Endothelial cell of hepatic sinusoid (primary cell): Measurements from ENCODE around the gene PRKG1.
"Not testable (repeated sequence)": the region's sequence is repeated elsewhere in the genome, so short reads cannot be mapped to it uniquely, and the experiment has no call there.

Experiments
- in situ Hi-C: cut with HindIII; loops from 2 replicates; pipeline ENCODE4 v1.10.0; 2017; ENCODE audit warnings: low sequenced_read_pairs

The PRKG1 gene

GRCh38 chr10:51112013-51112412 lies 37.7 kb downstream of the PRKG1 start:
- in situ Hi-C loops = no loop called here

- in situ Hi-C loops = no loop called here
These were observed 38.7 kb downstream of the PRKG1 start for GRCh38 chr10:51113007-51113406.

GRCh38 chr10:51117053-51117660 lies 42.9 kb downstream of the PRKG1 start:
- in situ Hi-C loops = no loop called here

GRCh38 chr10:51117794-51118193 lies 43.5 kb downstream of the PRKG1 start:
- in situ Hi-C loops = no loop called here

GRCh38 chr10:51119441-51119840 lies 45.2 kb downstream of the PRKG1 start:
- in situ Hi-C loops = no loop called here

GRCh38 chr10:51121861-51122260 lies 47.6 kb downstream of the PRKG1 start:
- in situ Hi-C loops = no loop called here

GRCh38 chr10:51124852-51125251 lies 50.6 kb downstream of the PRKG1 start:
- in situ Hi-C loops = no loop called here

GRCh38 chr10:51125518-51125917 lies 51.2 kb downstream of the PRKG1 start:
- in situ Hi-C loops = no loop called here

- in situ Hi-C loops = no loop called here
These were observed 55.8 kb downstream of the PRKG1 start for GRCh38 chr10:51129946-51130544.

- in situ Hi-C loops = no loop called here
These were observed 63.7 kb downstream of the PRKG1 start for GRCh38 chr10:51137756-51138529.

GRCh38 chr10:51139176-51139575 lies 64.9 kb downstream of the PRKG1 start:
- in situ Hi-C loops = no loop called here

GRCh38 chr10:51141010-51141409 lies 66.7 kb downstream of the PRKG1 start:
- in situ Hi-C loops = no loop called here

GRCh38 chr10:51144161-51144781 lies 70.0 kb downstream of the PRKG1 start:
- in situ Hi-C loops = no loop called here

GRCh38 chr10:51145375-51145774 lies 71.1 kb downstream of the PRKG1 start:
- in situ Hi-C loops = no loop called here

GRCh38 chr10:51147644-51148399 lies 73.5 kb downstream of the PRKG1 start:
- in situ Hi-C loops = no loop called here

- in situ Hi-C loops = no loop called here
These were observed 82.6 kb downstream of the PRKG1 start for GRCh38 chr10:51156926-51157325.

GRCh38 chr10:51158832-51159231 lies 84.5 kb downstream of the PRKG1 start:
- in situ Hi-C loops = no loop called here

GRCh38 chr10:51159841-51160240 lies 85.6 kb downstream of the PRKG1 start:
- in situ Hi-C loops = no loop called here

GRCh38 chr10:51162002-51162401 lies 87.7 kb downstream of the PRKG1 start:
- in situ Hi-C loops = no loop called here

GRCh38 chr10:51163380-51164049 lies 89.2 kb downstream of the PRKG1 start:
- in situ Hi-C loops = not testable (repeated sequence)
